ENCODE measurements around the gene ESYT1. TPM values are rescaled to one million over a fixed set of nuclear protein-coding genes. Genes with fewer than 3 reads are reported as not detected.

ESYT1 gene
- total RNA-seq, 4 donors from 2014 or later, result 151 to 245 (median 214) TPM

- H3K27ac ChIP-seq (replicated peaks in 1 of 4), result peak overlapping the region; percentile 93 to 98 (median 96)
- intact Hi-C loops (cut with DNase I), result loop anchor here (2.0 kb wide), 1 partner anchor 21 kb away; no protein-coding TSS in a partner anchor
- peaks cover 25 to 59% (median 57%) of the 10 kb centered on the region in 4 donors for H3K4me1 ChIP-seq
- no peaks in the 10 kb centered on the region for H3K27me3 ChIP-seq
- H3K9me3 ChIP-seq, result no peaks in the 10 kb centered on the region
- TF ChIP-seq POLR2AphosphoS5 (IDR thresholded peaks at IDR 0.05) (peak in 1 of 2 donors; percentile 11), CTCF (IDR thresholded peaks at IDR 0.05) (no peak), POLR2A (IDR thresholded peaks at IDR 0.05; ENCODE audit: low read depth) (no peak), EP300 (IDR thresholded peaks at IDR 0.05) (no peak)
- no peak for DNase-seq (ENCODE audit: extremely low spot score)
- peaks cover 60 to 95% (median 94%) of the 10 kb centered on the region in 4 donors for H3K36me3 ChIP-seq
- WGBS, result 50% methylated on average over 11 of the region's 11 CpGs
- H3K4me3 ChIP-seq, result peak overlapping the region in 1 of 4 donors; percentile 0
Observed at GRCh38 chr12:56163533-56164344, 35.7 kb downstream of the ESYT1 start.

- TF ChIP-seq POLR2AphosphoS5 (IDR thresholded peaks at IDR 0.05) (peak in 1 of 2 donors; percentile 50), CTCF (IDR thresholded peaks at IDR 0.05) (no peak), POLR2A (IDR thresholded peaks at IDR 0.05; ENCODE audit: low read depth) (no peak)
- Histone ChIP-seq H3K27ac (replicated peaks in 1 of 4) (peak overlapping the region; percentile 93 to 98 (median 96)), H3K27me3 (no peaks in the 10 kb centered on the region), H3K36me3 (peaks cover 65 to 100% (median 99%) of the 10 kb centered on the region in 4 donors), H3K9me3 (no peaks in the 10 kb centered on the region), H3K4me1 (peaks cover 25 to 59% (median 56%) of the 10 kb centered on the region in 4 donors), H3K4me3 (no peak overlapping the region)
- intact Hi-C loops (cut with DNase I), result loop anchor here (2.0 kb wide), 1 partner anchor 20 kb away; no protein-coding TSS in a partner anchor
- DNase-seq (ENCODE audit: extremely low spot score), result no peak
- WGBS, result 84% methylated on average over 17 of the region's 17 CpGs
Observed at GRCh38 chr12:56164345-56164729, 36.3 kb downstream of the ESYT1 start.

- Histone ChIP-seq H3K36me3 (peaks cover 64 to 100% (median 99%) of the 10 kb centered on the region in 4 donors), H3K27ac (replicated peaks in 1 of 4) (peak overlapping the region; percentile 36 to 97 (median 76)), H3K27me3 (no peaks in the 10 kb centered on the region), H3K4me1 (peaks cover 17 to 49% (median 45%) of the 10 kb centered on the region in 4 donors), H3K4me3 (no peak overlapping the region), H3K9me3 (no peaks in the 10 kb centered on the region)
- no peak for DNase-seq (ENCODE audit: extremely low spot score)
- WGBS, result no CpG with 5 or more reads among the region's 4 CpGs
- TF ChIP-seq EP300 (IDR thresholded peaks at IDR 0.05), result no peak
- no peak for TF ChIP-seq POLR2A (IDR thresholded peaks at IDR 0.05; ENCODE audit: low read depth)
- TF ChIP-seq POLR2AphosphoS5 (IDR thresholded peaks at IDR 0.05), result no peak
- no peak for TF ChIP-seq CTCF (IDR thresholded peaks at IDR 0.05)
- intact Hi-C loops (cut with DNase I), result loop anchor here (2.0 kb wide), 1 partner anchor 19 kb away; no protein-coding TSS in a partner anchor
Observed at GRCh38 chr12:56165369-56165768, 37.3 kb downstream of the ESYT1 start.

- intact Hi-C loops (cut with DNase I), result no loop called here
- Histone ChIP-seq H3K36me3 (peaks cover 78 to 100% (median 99%) of the 10 kb centered on the region in 4 donors), H3K27me3 (no peaks in the 10 kb centered on the region), H3K9me3 (no peaks in the 10 kb centered on the region), H3K4me3 (no peak overlapping the region), H3K27ac (replicated peaks in 1 of 4) (no peak overlapping the region), H3K4me1 (peaks cover 0 to 10% (median 10%) of the 10 kb centered on the region in 4 donors)
- no peak for TF ChIP-seq POLR2AphosphoS5 (IDR thresholded peaks at IDR 0.05)
- TF ChIP-seq POLR2A (IDR thresholded peaks at IDR 0.05; ENCODE audit: low read depth), result no peak
- no peak for TF ChIP-seq CTCF (IDR thresholded peaks at IDR 0.05)
- TF ChIP-seq EP300 (IDR thresholded peaks at IDR 0.05), result no peak
- no peak for DNase-seq (ENCODE audit: extremely low spot score)
- WGBS, result 89% methylated on average over 11 of the region's 11 CpGs
Observed at GRCh38 chr12:56169229-56169759, 41.2 kb downstream of the ESYT1 start.
